CD4-positive, alpha-beta memory T cell (primary cell): ENCODE measurements around the gene GUCY1A2. TPM values are rescaled to one million over a fixed set of nuclear protein-coding genes. Genes with fewer than 3 reads are reported as not detected.
A peak's percentile ranks its signal among the peaks of the same experiment; 100 is the strongest.
"Not testable (repeated sequence)": the region's sequence is repeated elsewhere in the genome, so short reads cannot be mapped to it uniquely, and the experiment has no call there.

Experiments used
- CTCF ChIA-PET: fragments of 350-600 bp; sonication (Branson Sonifier 250); formaldehyde crosslinking; loops from one replicate; lab custom pipeline; 2021; ENCODE audit warnings: inconsistent platforms; ENCODE audit not compliant: partially characterized antibody; lab: Charles Lee
- POLR2A ChIA-PET: fragments of 350-600 bp; sonication (Branson Sonifier 250); formaldehyde crosslinking; loops from one replicate; lab custom pipeline; 2021; ENCODE audit not compliant: partially characterized antibody; lab: Charles Lee
- DNase-seq, 5 donors: peaks; one replicate each; pipeline versions ENCODE4 v3.0.0 to v3.0.0-alpha.2; 2020 to 2022; ENCODE audit warnings: mixed read lengths in 1 of 5
- H3K27ac ChIP-seq: one replicate; pipeline ENCODE4 v1.7.0; 2013; ENCODE audit warnings: low read depth, low read length
- H3K27me3 ChIP-seq: 2 replicates; pipeline ENCODE4 v1.7.0; 2013; ENCODE audit warnings: mild to moderate bottlenecking, low read length, moderate library complexity; ENCODE audit not compliant: insufficient read depth
- H3K36me3 ChIP-seq: 2 replicates; pipeline ENCODE4 v1.7.0; 2013; ENCODE audit warnings: mild to moderate bottlenecking, low read length, moderate library complexity; ENCODE audit not compliant: insufficient read depth
- H3K4me1 ChIP-seq: 2 replicates; pipeline ENCODE4 v1.7.0; 2013; ENCODE audit warnings: mild to moderate bottlenecking, low read length, moderate library complexity; ENCODE audit not compliant: insufficient read depth
- H3K4me3 ChIP-seq, 2 donors: one replicate each; pipeline ENCODE4 v1.7.0; 2013; ENCODE audit warnings: low read length in 2 of 2, mild to moderate bottlenecking in 1 of 2
- H3K9me3 ChIP-seq, 2 donors: one replicate each; pipeline ENCODE4 v1.7.0; 2013; ENCODE audit warnings: low read length in 2 of 2, control low read depth in 1 of 2; ENCODE audit not compliant: control insufficient read depth in 1 of 2
- H3K27ac Mint-ChIP-seq, 7 donors: one replicate each; pipeline ENCODE4 v1.8.0; 2020 to 2021; ENCODE audit warnings: mixed read lengths in 7 of 7, mild to moderate bottlenecking in 6 of 7, inconsistent platforms in 3 of 7, moderate library complexity in 3 of 7
- H3K27me3 Mint-ChIP-seq, 2 donors: one replicate each; pipeline ENCODE4 v1.8.0; 2020 to 2021; ENCODE audit warnings: mixed read lengths in 2 of 2
- H3K36me3 Mint-ChIP-seq, 2 donors: one replicate each; pipeline ENCODE4 v1.8.0; 2020 to 2021; ENCODE audit warnings: mixed read lengths in 2 of 2, inconsistent platforms in 1 of 2, mild to moderate bottlenecking in 1 of 2
- H3K4me1 Mint-ChIP-seq, 4 donors: one replicate each; pipeline ENCODE4 v1.8.0; 2020 to 2021; ENCODE audit warnings: mixed read lengths in 4 of 4, mild to moderate bottlenecking in 1 of 4
- H3K4me3 Mint-ChIP-seq, 8 donors: one replicate each; pipeline ENCODE4 v1.8.0; 2020 to 2021; ENCODE audit warnings: mixed read lengths in 8 of 8, mild to moderate bottlenecking in 7 of 8, moderate library complexity in 6 of 8, inconsistent platforms in 3 of 8
- H3K9me3 Mint-ChIP-seq, 8 donors: one replicate each; pipeline ENCODE4 v1.8.0; 2020 to 2021; ENCODE audit warnings: mixed read lengths in 8 of 8, mild to moderate bottlenecking in 5 of 8, inconsistent platforms in 3 of 8, moderate library complexity in 1 of 8
- intact Hi-C: fragments of 100-400 bp; cut with micrococcal nuclease; formaldehyde crosslinking; loops from one replicate; pipeline ENCODE4 v1.15.1; 2023
- polyA plus RNA-seq, 2 donors: library from polyadenylated mRNA; unstranded; fragments of 300-500 nt; fragmentation: Illumina TruSeq; gene quantifications; one replicate each; pipeline ENCODE4 v1.2.3, GENCODE V29; 2021
- total RNA-seq, 2 experiments: library from RNA; stranded (reverse); gene quantifications; one replicate each; pipeline ENCODE4 v1.2.3, GENCODE V29; 2021

Gene GUCY1A2
- total RNA-seq (under 1 TPM in 1 of 2 experiments, not detected in 1; 0.12 TPM), polyA plus RNA-seq (not detected)

GRCh38 chr11:107018219-107018901 lies at the start of gene GUCY1A2:
GUCY1A2 (minus strand) TSS chr11:107018476; CDS start chr11:107018055, 421 bp downstream.
- ChIA-PET POLR2A (no interaction called here), CTCF (no interaction called here)
- H3K27me3 Mint-ChIP-seq: peaks cover 26 to 34% of the 10 kb centered on the region in 2 donors
- H3K4me3 Mint-ChIP-seq: peak within 1 kb of the TSS in 4 of 8 donors; percentile 12 to 70 (median 38)
- no peak for DNase-seq
- H3K4me1 Mint-ChIP-seq: peaks cover 5 to 12% (median 7%) of the 10 kb centered on the region in 4 donors
- Histone ChIP-seq H3K4me3 (no peak within 1 kb of the TSS), H3K27ac (no peak within 1 kb of the TSS), H3K4me1 (no peaks in the 10 kb centered on the region), H3K27me3 (peaks cover 16% of the 10 kb centered on the region), H3K36me3 (no peaks in the 10 kb centered on the region), H3K9me3 (no peaks in the 10 kb centered on the region)
- no peaks in the 10 kb centered on the region for H3K36me3 Mint-ChIP-seq
- no peak within 1 kb of the TSS for H3K27ac Mint-ChIP-seq
- peaks cover 0 to 13% (median 4%) of the 10 kb centered on the region in 8 donors for H3K9me3 Mint-ChIP-seq
- intact Hi-C loops: no loop called here

DNA sequence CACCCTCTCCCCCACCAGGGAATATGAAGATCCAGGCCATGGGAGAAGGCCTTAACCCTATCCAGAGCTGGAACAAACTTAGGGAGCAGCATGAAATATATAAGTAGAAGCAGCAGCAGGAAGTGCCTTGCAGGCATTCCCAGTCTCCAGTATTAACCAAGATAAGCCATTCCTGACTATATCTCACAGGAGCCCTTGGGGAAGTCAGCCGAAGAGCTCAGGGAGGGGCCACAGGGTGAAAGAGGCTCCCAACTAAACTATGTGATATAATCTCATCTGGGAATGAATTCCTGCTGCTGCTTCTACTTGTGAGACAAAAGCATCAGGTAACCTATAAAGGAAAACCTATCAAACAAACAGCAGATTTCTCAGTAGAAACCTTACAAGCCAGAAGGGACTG lies 36.1 kb upstream of the GUCY1A2 start:
- Mint-ChIP-seq H3K4me3 (no peak overlapping the region), H3K4me1 (no peaks in the 10 kb centered on the region), H3K9me3 (peaks cover 3 to 51% (median 34%) of the 10 kb centered on the region in 8 donors), H3K27ac (no peak overlapping the region), H3K36me3 (no peaks in the 10 kb centered on the region), H3K27me3 (no peaks in the 10 kb centered on the region)
- DNase-seq: no peak
- H3K36me3 ChIP-seq: no peaks in the 10 kb centered on the region
- CTCF ChIA-PET: no interaction called here
- no peaks in the 10 kb centered on the region for H3K27me3 ChIP-seq
- no peak overlapping the region for H3K27ac ChIP-seq
- H3K4me1 ChIP-seq: no peaks in the 10 kb centered on the region
- intact Hi-C loops: no loop called here
- no peaks in the 10 kb centered on the region for H3K9me3 ChIP-seq
- H3K4me3 ChIP-seq: no peak overlapping the region
- POLR2A ChIA-PET: no interaction called here

DNA sequence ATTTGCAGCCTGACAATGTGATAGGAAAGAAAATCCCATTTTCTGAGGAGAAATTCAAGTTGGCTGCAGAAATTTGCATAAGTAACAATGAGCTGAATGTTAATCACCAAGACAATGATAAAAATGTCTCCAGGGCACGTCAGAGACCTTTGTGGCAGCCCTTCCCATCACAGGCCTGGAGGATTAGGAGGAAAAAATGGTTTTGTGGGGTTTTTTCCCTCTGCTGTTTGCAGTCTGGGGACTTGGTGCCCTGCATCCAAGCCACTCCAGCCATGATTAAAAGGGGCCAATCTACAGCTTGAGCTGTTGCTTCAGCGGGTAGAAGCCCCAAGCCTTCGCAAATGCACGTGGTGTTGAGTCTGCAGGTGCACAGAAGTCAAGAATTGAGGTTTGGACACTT lies 33.1 kb upstream of the GUCY1A2 start:
- peaks cover 3 to 56% (median 35%) of the 10 kb centered on the region in 8 donors for H3K9me3 Mint-ChIP-seq
- H3K4me1 ChIP-seq, H3K9me3 ChIP-seq, H3K36me3 ChIP-seq, CTCF ChIA-PET, POLR2A ChIA-PET, H3K36me3 Mint-ChIP-seq, H3K4me1 Mint-ChIP-seq, intact Hi-C loops, H3K4me3 Mint-ChIP-seq, H3K4me3 ChIP-seq, H3K27me3 Mint-ChIP-seq, H3K27ac Mint-ChIP-seq, H3K27me3 ChIP-seq, DNase-seq, H3K27ac ChIP-seq: not testable (repeated sequence)

DNA sequence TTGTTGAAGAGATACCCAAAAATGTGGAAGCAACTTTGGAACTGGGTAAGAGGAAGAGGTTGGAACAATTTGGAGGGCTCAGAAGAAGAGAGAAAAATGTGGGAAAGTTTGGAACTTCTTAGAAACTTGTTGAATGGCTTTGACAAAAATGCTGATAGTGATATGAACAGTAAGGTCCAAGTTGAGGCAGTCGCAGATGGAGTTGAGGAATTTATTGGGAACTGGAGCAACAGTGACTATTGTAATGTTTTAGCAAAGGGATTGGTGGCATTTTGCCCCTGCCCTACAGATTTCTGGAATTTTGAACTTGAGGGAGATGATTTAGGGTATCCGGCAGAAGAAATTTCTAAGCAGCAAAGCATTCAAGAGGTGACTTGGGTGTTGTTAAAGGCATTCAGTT lies 32.6 kb upstream of the GUCY1A2 start:
- H3K36me3 ChIP-seq, H3K27me3 Mint-ChIP-seq, H3K27ac Mint-ChIP-seq, H3K27me3 ChIP-seq, H3K36me3 Mint-ChIP-seq, intact Hi-C loops, H3K27ac ChIP-seq, H3K4me1 Mint-ChIP-seq, POLR2A ChIA-PET, H3K4me3 Mint-ChIP-seq, H3K9me3 ChIP-seq, H3K4me1 ChIP-seq, CTCF ChIA-PET, H3K4me3 ChIP-seq, DNase-seq: not testable (repeated sequence)
- H3K9me3 Mint-ChIP-seq: peaks cover 3 to 56% (median 33%) of the 10 kb centered on the region in 8 donors

DNA sequence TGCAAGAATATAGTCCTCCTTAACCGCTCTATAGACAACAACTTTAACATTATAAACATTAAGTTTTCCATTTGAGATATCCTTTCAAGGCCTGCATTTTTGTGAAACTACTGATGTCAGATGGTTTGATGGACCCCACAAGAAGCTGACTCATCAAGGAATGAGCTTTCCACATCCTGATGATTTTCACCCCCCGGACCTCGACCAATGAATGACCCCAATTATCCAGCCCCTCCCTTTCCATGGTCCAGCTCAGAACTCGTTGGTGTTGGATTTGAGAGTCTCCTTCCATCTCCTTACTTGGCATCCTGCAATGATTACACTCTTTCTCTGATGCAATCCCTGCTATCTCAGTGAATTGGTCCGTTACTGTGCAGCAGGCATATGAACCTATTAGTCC lies 31.8 kb upstream of the GUCY1A2 start:
- Histone ChIP-seq H3K27me3 (no peaks in the 10 kb centered on the region), H3K27ac (no peak overlapping the region), H3K36me3 (no peaks in the 10 kb centered on the region), H3K4me3 (no peak overlapping the region), H3K4me1 (no peaks in the 10 kb centered on the region), H3K9me3 (no peaks in the 10 kb centered on the region)
- Mint-ChIP-seq H3K27me3 (no peaks in the 10 kb centered on the region), H3K36me3 (no peaks in the 10 kb centered on the region), H3K27ac (no peak overlapping the region), H3K4me3 (no peak overlapping the region), H3K4me1 (no peaks in the 10 kb centered on the region), H3K9me3 (peaks cover 3 to 57% (median 35%) of the 10 kb centered on the region in 8 donors)
- intact Hi-C loops: no loop called here
- DNase-seq: no peak
- POLR2A ChIA-PET: no interaction called here
- CTCF ChIA-PET: no interaction called here

DNA sequence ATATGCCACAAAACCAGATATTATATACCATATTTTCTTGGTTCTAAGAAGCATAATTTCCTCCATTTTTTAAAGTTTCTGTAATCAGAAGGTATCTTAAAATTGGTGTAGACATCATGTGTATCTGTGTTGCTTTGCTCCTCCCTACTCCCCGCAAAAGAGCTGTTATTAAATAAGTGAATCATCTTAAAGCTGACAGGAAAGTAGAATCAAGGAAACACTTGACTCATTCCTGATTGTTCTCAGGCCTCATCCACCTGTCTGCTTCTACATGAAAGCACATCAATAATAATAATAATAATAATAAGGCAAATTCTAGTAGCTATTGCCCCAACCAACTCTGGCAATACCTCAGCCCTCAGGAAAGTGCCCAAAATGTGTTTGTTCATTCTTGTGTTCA lies 26.2 kb upstream of the GUCY1A2 start:
- H3K9me3 ChIP-seq: no peaks in the 10 kb centered on the region
- intact Hi-C loops: no loop called here
- DNase-seq: no peak
- POLR2A ChIA-PET: no interaction called here
- H3K36me3 Mint-ChIP-seq: no peaks in the 10 kb centered on the region
- no peaks in the 10 kb centered on the region for H3K27me3 ChIP-seq
- H3K4me3 Mint-ChIP-seq: no peak overlapping the region
- H3K9me3 Mint-ChIP-seq: peaks cover 0 to 29% (median 16%) of the 10 kb centered on the region in 8 donors
- no peaks in the 10 kb centered on the region for H3K4me1 Mint-ChIP-seq
- CTCF ChIA-PET: no interaction called here
- H3K4me1 ChIP-seq: no peaks in the 10 kb centered on the region
- no peaks in the 10 kb centered on the region for H3K27me3 Mint-ChIP-seq
- H3K36me3 ChIP-seq: no peaks in the 10 kb centered on the region
- H3K27ac ChIP-seq: no peak overlapping the region
- H3K27ac Mint-ChIP-seq: no peak overlapping the region
- H3K4me3 ChIP-seq: no peak overlapping the region

- Mint-ChIP-seq H3K4me3 (no peak overlapping the region), H3K9me3 (peaks cover 0 to 20% (median 10%) of the 10 kb centered on the region in 8 donors), H3K4me1 (no peaks in the 10 kb centered on the region), H3K27ac (no peak overlapping the region), H3K36me3 (no peaks in the 10 kb centered on the region), H3K27me3 (no peaks in the 10 kb centered on the region)
- intact Hi-C loops: no loop called here
- ChIA-PET POLR2A (no interaction called here), CTCF (no interaction called here)
- Histone ChIP-seq H3K27me3 (no peaks in the 10 kb centered on the region), H3K4me1 (no peaks in the 10 kb centered on the region), H3K9me3 (no peaks in the 10 kb centered on the region), H3K36me3 (no peaks in the 10 kb centered on the region), H3K27ac (no peak overlapping the region), H3K4me3 (no peak overlapping the region)
- DNase-seq: no peak
Measured at GRCh38 chr11:107043242-107044006, 25.1 kb upstream of the GUCY1A2 start.
